Ammon's horn (tissue), 1 donor: ENCODE data around the gene FCRLA.

Experiments used
- DNase-seq: peaks from one replicate; pipeline ENCODE4 v3.0.0-alpha.2; 2016; ENCODE audit warnings: low spot score

Gene FCRLA

DNA sequence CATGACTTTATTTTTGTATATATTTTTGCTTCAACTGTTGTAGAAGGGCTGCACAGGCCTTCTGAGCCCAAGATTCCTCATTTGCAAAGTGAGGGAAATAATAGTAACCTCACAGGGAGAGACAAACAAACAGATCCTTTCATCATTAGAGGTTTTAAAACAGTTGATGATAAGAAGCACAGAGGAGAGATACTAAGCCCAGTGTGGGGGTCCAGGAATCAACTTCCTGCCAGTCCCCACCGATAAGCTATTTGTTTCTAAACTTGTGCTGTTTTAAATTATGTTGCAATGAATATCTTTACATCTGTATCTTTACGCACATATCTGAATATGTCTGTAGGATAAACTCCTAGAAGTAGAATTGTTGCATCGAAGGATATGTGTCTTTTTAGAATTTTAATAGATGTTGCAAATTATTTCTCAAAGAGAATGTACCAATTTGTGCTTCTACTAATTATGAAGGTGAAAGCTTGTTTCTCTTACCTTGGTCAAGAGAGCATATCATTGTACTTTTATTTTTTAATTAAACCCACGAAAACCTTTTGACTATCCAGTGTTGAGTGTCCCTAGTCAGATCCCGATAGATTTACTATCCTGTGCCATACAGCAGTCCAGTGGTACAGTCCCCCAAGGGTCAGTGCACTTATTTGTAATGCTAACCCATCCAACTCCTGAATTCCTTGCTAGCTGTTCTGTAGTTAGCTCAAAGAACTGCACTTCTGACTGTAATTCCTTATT lies 25.1 kb downstream of the FCRLA start:
- no peak for DNase-seq

DNA sequence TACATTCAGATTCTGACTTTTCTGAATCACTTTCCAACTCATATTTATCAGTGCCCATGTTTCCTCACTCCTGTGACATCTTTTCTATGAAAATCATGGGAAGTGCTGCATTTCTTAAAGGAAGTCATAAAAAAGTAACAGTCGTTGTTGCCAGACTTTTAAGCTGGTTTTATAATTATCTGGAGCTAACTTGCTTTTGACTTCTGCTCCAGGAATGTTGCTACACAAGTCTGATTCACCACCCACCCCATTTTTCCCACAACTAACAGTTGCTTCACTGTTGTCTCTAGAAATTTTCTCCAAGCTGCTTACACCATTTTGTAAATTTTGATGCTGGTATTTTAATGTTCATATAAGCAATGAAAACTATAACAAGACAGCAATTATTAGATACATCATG lies 26.5 kb downstream of the FCRLA start:
- DNase-seq: no peak

DNA sequence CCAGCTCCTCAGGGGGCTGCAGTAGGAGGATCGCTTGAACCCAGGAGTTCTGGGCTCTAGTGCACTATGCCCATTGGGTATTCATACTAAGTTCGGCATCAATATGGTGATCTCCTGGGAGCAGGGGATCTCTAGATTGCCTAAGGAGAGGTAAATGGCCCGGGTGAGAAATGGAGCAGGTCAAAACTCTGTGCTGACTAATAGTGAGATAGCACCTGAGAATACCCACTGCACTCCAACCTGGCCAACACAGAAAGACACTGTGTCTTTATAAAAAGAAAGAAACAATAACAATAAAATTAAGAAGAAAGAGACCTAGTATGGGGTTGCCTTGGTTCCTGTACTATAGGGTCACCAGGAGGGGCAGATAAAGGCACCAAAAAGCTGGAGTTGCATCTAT lies 28.8 kb downstream of the FCRLA start:
- no peak for DNase-seq

DNA sequence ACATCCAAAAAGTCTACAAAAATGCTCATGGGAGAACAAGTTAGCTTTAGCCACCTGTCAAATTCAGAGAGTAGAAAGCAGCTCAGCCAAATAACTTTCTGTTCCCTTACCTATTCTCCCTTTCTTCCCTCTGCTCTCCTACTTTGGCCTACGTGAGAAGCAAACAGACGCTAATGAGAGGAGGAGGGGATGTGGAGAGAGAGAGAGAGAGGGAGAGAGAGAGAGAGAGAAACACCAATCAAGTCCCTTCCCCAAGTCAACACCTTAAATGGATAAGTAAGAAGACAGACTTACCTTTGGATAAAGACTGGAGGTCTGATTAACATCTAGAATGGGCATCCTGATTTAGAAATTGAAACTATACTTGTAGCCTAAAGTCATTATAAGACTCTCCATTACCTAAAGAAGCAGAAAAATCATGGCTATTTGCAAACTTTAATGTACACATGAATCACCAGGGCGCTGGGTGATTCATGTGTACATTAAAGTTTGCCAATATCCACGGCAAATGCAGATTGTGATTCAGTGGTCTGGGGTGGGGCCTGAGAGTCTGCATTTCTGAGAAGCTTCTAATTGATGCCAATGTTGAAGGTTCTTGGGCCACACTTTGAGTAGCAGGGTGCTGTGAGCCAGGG lies 29.4 kb downstream of the FCRLA start:
- no peak for DNase-seq

DNA sequence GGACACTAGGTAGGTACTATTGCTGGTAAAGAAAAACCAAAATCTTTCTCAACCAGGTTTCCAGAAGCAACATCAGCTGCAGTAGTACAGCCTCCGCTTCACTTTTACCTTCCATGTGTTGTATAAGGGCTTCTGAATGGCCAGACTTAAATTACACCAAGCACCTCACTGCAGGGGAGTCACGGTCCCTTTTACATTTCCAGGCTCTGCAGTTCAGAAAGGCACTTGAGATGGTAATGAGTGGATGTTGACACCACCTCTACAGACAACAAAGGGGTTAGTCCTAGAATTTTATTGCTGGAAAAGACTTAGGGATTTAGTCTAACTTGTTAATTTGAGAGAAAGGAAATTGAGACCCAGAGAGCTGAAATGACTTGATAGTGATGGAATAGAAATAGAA lies 30.6 kb downstream of the FCRLA start:
- no peak for DNase-seq

DNA sequence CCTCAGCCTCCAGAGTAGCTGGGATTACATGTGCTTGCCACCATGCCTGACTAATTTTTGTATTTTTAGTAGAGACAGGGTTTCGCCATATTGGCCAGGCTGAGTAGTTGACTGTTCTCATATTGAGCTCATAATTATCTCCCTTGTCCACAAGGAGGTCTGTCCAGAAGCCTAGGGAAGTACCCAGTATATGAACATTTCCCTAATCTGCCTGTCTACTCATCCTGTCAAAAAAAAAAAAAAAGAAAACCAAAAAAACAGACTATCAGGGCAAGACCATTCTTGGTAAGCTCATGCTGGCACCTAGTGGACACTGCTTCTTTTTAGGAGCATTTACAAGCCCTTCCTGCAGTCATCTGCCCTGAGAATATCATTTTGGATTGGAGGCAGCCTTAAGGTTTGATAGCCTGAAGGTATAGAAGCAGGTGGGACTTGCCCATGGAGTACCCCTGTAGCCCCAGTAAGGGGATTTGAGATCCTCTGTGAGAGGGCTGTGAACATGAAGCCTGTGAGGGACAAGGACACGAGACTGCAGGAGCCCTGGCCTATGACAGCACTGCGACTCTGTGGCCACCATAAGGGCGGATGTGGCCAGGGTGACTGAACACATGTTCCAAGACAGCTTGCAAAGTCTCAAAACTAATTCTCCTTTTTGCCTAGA lies 31.7 kb downstream of the FCRLA start:
- peak; percentile 68 for DNase-seq

DNA sequence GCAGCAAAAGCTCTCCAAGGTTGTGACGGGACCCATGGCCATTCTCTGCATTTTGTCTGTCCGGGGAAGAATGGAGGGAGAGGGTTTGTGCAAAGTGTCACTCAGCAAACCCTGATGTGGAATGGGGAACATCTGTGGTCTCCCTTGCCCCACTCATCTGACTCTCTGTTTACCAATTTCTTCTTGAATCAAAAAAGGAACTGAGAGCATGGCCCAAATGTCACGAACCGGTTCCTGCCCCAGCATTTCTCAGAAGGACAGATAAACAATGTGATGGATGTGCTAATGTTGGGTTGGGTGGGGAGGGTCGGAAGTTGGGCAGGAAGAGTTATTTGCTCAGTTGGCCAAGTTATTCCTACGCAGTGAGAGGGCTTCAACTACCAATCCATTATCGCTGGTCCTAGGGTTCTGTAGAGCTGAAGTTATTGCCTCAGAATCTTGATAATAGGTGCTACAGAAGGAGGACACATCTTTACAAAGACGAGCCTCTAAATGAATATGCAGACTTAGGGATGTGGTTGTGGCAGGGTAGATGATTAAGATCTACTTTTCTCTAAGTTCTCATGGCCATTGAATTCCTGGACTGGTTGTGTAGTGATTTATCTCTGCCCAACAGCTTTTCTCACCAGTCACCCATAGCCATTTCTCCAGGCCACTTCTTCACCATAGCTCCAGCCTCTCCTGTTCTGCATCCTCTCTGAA lies 33.0 kb downstream of the FCRLA start:
- DNase-seq: peak; percentile 62

DNA sequence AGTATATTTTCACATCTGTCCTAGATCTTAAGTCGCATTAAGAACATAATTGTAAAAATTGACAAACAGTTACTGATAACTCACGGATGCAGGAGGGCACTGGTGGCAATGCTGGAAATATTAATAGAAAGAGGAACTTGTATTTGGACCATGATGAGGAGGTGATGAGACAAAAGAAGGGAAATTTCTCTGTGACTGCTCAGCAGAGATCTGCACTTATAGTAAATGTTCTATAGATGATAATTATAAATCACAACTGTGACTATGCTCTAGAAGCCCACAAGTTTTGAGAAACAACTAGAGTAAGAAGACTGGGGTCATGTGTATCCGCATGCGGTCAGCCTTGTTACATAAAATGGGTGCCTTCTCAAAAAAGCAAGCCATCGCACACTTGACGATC lies 33.9 kb downstream of the FCRLA start:
- DNase-seq: no peak

DNA sequence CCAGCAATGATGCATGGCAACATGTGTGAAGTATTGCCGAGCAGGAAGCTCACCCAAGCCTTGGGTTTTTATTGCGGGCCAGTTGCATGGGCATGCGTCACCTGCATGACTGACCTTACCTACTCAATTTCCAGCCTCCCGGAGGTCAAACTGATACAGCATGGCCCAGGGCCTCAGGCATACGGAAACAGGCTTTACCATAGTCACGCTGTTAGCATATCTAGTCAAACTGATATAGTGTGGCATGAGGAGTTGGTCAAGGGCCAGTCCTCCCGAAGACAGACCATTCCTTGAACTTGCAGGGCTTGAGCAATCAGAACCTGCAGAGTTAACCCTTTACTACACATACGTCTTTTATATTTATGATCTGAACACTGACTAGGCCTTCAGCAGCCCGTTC lies 36.2 kb downstream of the FCRLA start:
- no peak for DNase-seq

DNA sequence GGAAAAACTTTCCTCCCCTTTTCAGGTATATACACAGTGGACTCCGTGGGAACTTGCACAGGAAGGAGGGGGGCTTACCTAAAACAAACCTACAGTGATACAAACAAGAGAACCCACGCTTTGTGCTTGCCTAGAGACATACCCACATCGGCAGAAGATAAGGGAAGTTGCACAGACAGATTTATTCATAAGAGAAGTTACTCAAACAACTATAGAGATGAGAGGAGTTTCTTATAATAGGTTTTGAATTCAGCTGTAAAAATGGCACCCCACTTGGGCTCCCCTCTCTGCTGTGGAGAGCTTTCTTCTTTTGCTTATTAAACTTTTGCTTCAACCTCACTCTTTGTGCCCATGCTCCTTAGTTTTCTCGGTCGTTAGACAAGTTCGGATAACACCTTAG lies 40.8 kb downstream of the FCRLA start:
- no peak for DNase-seq

DNA sequence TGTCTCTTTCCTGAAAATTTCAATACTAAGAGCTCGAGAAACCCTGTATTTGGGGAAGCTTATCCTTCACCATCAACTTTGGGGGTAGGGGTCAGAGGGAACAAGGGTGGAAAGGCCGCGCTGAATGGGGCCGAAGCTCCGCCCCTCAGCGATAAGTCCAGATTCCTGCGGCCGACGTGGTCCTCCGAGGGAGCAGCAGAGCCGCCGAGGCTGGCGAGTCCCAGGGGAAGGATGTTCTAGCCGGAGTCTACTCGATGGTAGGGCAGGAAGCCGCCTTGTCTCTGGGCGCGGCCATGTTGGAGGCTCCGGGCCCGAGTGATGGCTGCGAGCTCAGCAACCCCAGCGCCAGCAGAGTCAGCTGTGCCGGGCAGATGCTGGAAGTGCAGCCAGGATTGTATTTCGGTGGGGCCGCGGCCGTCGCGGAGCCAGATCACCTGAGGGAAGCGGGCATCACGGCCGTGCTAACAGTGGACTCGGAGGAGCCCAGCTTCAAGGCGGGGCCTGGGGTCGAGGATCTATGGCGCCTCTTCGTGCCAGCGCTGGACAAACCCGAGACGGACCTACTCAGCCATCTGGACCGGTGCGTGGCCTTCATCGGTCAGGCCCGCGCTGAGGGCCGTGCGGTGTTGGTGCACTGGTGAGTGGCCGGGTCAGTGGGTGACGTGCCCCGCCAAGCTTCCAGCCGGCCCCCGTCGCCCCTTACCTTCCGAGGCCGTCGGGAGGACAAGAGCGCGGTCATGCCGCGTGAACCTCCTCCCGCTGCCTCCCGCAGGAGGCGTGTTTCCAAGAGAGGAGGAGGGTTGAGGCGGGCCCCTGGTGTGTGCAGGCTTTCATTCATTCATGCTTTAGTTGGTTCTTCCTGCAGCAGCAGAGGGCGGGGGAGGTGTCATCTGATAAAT lies 42.7 kb downstream of the FCRLA start, which contains the start of gene DUSP12:
TSS of gene DUSP12 (plus strand) at position 278 of the 899 bp plus-strand sequence. CDS start at position 294, 16 bp downstream.
- peak; percentile 97 for DNase-seq

DNA sequence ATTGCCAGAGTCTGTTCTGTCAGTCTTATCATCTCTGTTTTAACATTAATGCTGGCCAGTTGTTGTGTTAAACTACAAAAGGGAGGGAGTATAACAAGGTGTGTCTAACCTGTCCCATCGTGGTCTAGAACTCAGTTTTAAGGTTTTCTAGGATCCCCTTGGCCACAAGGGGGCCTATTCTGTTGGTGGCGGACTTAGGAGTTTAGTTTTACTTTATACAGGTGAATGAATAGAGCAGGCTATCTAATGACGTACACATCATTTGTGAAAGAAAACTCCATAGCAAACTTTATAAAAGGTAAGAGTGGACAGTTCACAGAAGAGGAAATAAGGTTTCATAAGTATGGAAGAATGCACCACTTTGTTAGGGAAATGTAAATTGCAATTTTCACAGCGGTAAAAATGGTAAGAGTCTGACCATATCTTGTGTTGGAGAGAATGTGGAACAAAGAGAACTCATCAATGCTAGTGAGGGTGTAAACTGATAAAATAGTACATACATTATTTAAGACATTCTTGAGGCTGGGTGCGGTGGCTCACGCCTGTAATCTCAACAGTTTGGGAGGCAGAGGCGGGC lies 56.6 kb downstream of the FCRLA start:
- no peak for DNase-seq
